Measurements from ENCODE around the gene NCR3LG1.

The NCR3LG1 gene

GRCh38 chr11:17351510-17352176, at the start of gene NCR3LG1:
NCR3LG1 (plus strand) TSS chr11:17351800; CDS start chr11:17351970, 170 bp downstream.
- H3K27me3 ChIP-seq = no peaks in the 10 kb centered on the region
- H3K27ac ChIP-seq = peak within 1 kb of the TSS; percentile 86 to 88
- TF ChIP-seq CTCF (IDR thresholded peaks at IDR 0.05) = no peak
- intact Hi-C loops (cut with DNase I; ENCODE audit: low total_unique reads) = no loop called here
- DNase-seq = peak; percentile 63 to 83
- no peaks in the 10 kb centered on the region for H3K9me3 ChIP-seq
- peaks cover 0 to 11% (median 6%) of the 10 kb centered on the region in 4 donors for H3K4me1 ChIP-seq
- no peaks in the 10 kb centered on the region for H3K36me3 ChIP-seq
- peak within 1 kb of the TSS; percentile 63 to 65 for H3K4me3 ChIP-seq

GRCh38 chr11:17313349-17314231, 38.0 kb upstream of the NCR3LG1 start:
- Histone ChIP-seq H3K36me3 (peaks cover 43 to 60% (median 47%) of the 10 kb centered on the region in 3 donors), H3K27me3 (no peaks in the 10 kb centered on the region), H3K4me1 (no peaks in the 10 kb centered on the region), H3K9me3 (no peaks in the 10 kb centered on the region), H3K4me3 (no peak overlapping the region), H3K27ac (peak overlapping the region in 1 of 2 donors; percentile 3)
- no peak for DNase-seq
- no peak for TF ChIP-seq CTCF (IDR thresholded peaks at IDR 0.05)
- intact Hi-C loops (cut with DNase I; ENCODE audit: low total_unique reads) = no loop called here

GRCh38 chr11:17314232-17314547, 37.4 kb upstream of the NCR3LG1 start:
- DNase-seq = no peak

GRCh38 chr11:17314904-17315426, 36.6 kb upstream of the NCR3LG1 start:
- Histone ChIP-seq H3K9me3 (no peaks in the 10 kb centered on the region), H3K36me3 (peaks cover 34 to 50% (median 46%) of the 10 kb centered on the region in 3 donors), H3K4me1 (no peaks in the 10 kb centered on the region), H3K4me3 (no peak overlapping the region), H3K27ac (no peak overlapping the region), H3K27me3 (no peaks in the 10 kb centered on the region)
- no peak for TF ChIP-seq CTCF (IDR thresholded peaks at IDR 0.05)
- intact Hi-C loops (cut with DNase I; ENCODE audit: low total_unique reads) = no loop called here
- no peak for DNase-seq

More at GRCh38 chr11:17314232-17314547, 37.4 kb upstream of the NCR3LG1 start:
- H3K4me1 ChIP-seq = no peaks in the 10 kb centered on the region
- peak overlapping the region in 1 of 2 donors; percentile 3 for H3K27ac ChIP-seq
- no peak overlapping the region for H3K4me3 ChIP-seq
- intact Hi-C loops (cut with DNase I; ENCODE audit: low total_unique reads) = no loop called here
- no peaks in the 10 kb centered on the region for H3K27me3 ChIP-seq
- H3K36me3 ChIP-seq = peaks cover 37 to 54% (median 47%) of the 10 kb centered on the region in 3 donors
- no peak for TF ChIP-seq CTCF (IDR thresholded peaks at IDR 0.05)
- H3K9me3 ChIP-seq = no peaks in the 10 kb centered on the region

GRCh38 chr11:17328871-17329494, 22.6 kb upstream of the NCR3LG1 start:
- TF ChIP-seq CTCF (IDR thresholded peaks at IDR 0.05) = no peak
- Histone ChIP-seq H3K27ac (no peak overlapping the region), H3K36me3 (peaks cover 20 to 54% (median 20%) of the 10 kb centered on the region in 3 donors), H3K4me1 (no peaks in the 10 kb centered on the region), H3K4me3 (no peak overlapping the region), H3K9me3 (no peaks in the 10 kb centered on the region), H3K27me3 (no peaks in the 10 kb centered on the region)
- intact Hi-C loops (cut with DNase I; ENCODE audit: low total_unique reads) = no loop called here
- no peak for DNase-seq

All from tibial artery (tissue), 4 donors.